Activated T-helper 1 cell treated with anti-CD3 and anti-CD28 coated beads, Interleukin-12 subunit alpha, Interleukin-12 subunit beta, Interleukin-2, Interleukin-4 antibody, amounts not matched to agents 30 ng/mL and 10 ng/mL and 1 ng/mL, durations not matched to agents 14 hours and 24 hours and 36 hours (primary cell): ENCODE measurements around the gene ZNF10. TPM values are rescaled to one million over a fixed set of nuclear protein-coding genes. Genes with fewer than 3 reads are reported as not detected.

Experiments used
- DNase-seq: peaks from one replicate; pipeline ENCODE4 v3.0.0; 2021; ENCODE audit warnings: low spot score
- H3K27ac Mint-ChIP-seq: one replicate; pipeline ENCODE4 v1.8.0; 2021; ENCODE audit warnings: mild to moderate bottlenecking, mixed read lengths
- H3K27me3 Mint-ChIP-seq: one replicate; pipeline ENCODE4 v1.8.0; 2022; ENCODE audit warnings: mild to moderate bottlenecking, moderate library complexity, mixed read lengths; ENCODE audit not compliant: insufficient read depth
- H3K36me3 Mint-ChIP-seq: one replicate; pipeline ENCODE4 v1.8.0; 2021; ENCODE audit warnings: low read depth, mixed read lengths
- H3K4me1 Mint-ChIP-seq: one replicate; pipeline ENCODE4 v1.8.0; 2021; ENCODE audit warnings: low read depth, mixed read lengths
- H3K4me3 Mint-ChIP-seq: one replicate; pipeline ENCODE4 v1.8.0; 2021; ENCODE audit warnings: mild to moderate bottlenecking, moderate library complexity, mixed read lengths
- H3K9me3 Mint-ChIP-seq: one replicate; pipeline ENCODE4 v1.8.0; 2021; ENCODE audit warnings: mixed read lengths
- intact Hi-C: fragments of 100-400 bp; cut with micrococcal nuclease; formaldehyde crosslinking; loops from one replicate; pipeline ENCODE4 v1.15.1; 2024
- total RNA-seq: library from RNA; stranded (reverse); gene quantifications from 2 replicates; pipeline ENCODE4 v1.2.3, GENCODE V29; 2022

Gene ZNF10
- total RNA-seq, 1 donor from 2014 or later: 6.4 TPM

GRCh38 chr12:133145981-133146380 lies 15.6 kb downstream of the ZNF10 start:
- Mint-ChIP-seq H3K36me3 (peaks cover 40% of the 10 kb centered on the region), H3K9me3 (peaks cover 62% of the 10 kb centered on the region), H3K4me1 (no peaks in the 10 kb centered on the region), H3K4me3 (no peak overlapping the region), H3K27me3 (no peaks in the 10 kb centered on the region), H3K27ac (no peak overlapping the region)
- no peak for DNase-seq
- intact Hi-C loops: no loop called here

GRCh38 chr12:133156125-133156690 lies 25.8 kb downstream of the ZNF10 start:
- intact Hi-C loops: no loop called here
- H3K27me3 Mint-ChIP-seq: no peaks in the 10 kb centered on the region
- no peak overlapping the region for H3K27ac Mint-ChIP-seq
- peaks cover 55% of the 10 kb centered on the region for H3K36me3 Mint-ChIP-seq
- no peaks in the 10 kb centered on the region for H3K4me1 Mint-ChIP-seq
- no peak overlapping the region for H3K4me3 Mint-ChIP-seq
- no peak for DNase-seq
- H3K9me3 Mint-ChIP-seq: peaks cover 88% of the 10 kb centered on the region

GRCh38 chr12:133165776-133166175 lies 35.3 kb downstream of the ZNF10 start:
- intact Hi-C loops: no loop called here
- Mint-ChIP-seq H3K4me3 (no peak overlapping the region), H3K9me3 (peaks cover 71% of the 10 kb centered on the region)

GRCh38 chr12:133172491-133172890 lies 42.1 kb downstream of the ZNF10 start:
- no peak overlapping the region for H3K27ac Mint-ChIP-seq
- intact Hi-C loops: no loop called here
- no peak overlapping the region for H3K4me3 Mint-ChIP-seq
- no peaks in the 10 kb centered on the region for H3K4me1 Mint-ChIP-seq
- no peaks in the 10 kb centered on the region for H3K36me3 Mint-ChIP-seq
- H3K9me3 Mint-ChIP-seq: peaks cover 67% of the 10 kb centered on the region
- no peak for DNase-seq
- H3K27me3 Mint-ChIP-seq: no peaks in the 10 kb centered on the region

More at GRCh38 chr12:133165776-133166175, 35.3 kb downstream of the ZNF10 start:
- DNase-seq: no peak
- H3K4me1 Mint-ChIP-seq: no peaks in the 10 kb centered on the region
- no peak overlapping the region for H3K27ac Mint-ChIP-seq
- peaks cover 3% of the 10 kb centered on the region for H3K36me3 Mint-ChIP-seq
- no peaks in the 10 kb centered on the region for H3K27me3 Mint-ChIP-seq

GRCh38 chr12:133174901-133175300 lies 44.5 kb downstream of the ZNF10 start:
- H3K4me3 Mint-ChIP-seq: no peak overlapping the region
- H3K9me3 Mint-ChIP-seq: peaks cover 63% of the 10 kb centered on the region
- H3K4me1 Mint-ChIP-seq: no peaks in the 10 kb centered on the region
- no peak overlapping the region for H3K27ac Mint-ChIP-seq
- DNase-seq: no peak
- no peaks in the 10 kb centered on the region for H3K27me3 Mint-ChIP-seq
- H3K36me3 Mint-ChIP-seq: peaks cover 4% of the 10 kb centered on the region
- intact Hi-C loops: no loop called here

- Mint-ChIP-seq H3K27me3 (no peaks in the 10 kb centered on the region), H3K36me3 (peaks cover 49% of the 10 kb centered on the region), H3K4me3 (peak overlapping the region; percentile 50), H3K27ac (no peak overlapping the region), H3K4me1 (peaks cover 20% of the 10 kb centered on the region), H3K9me3 (peaks cover 65% of the 10 kb centered on the region)
- intact Hi-C loops: loop anchor here (1.0 kb wide), 7 partner anchors 50 to 293 kb away; partner anchors contain the start of genes CHFR, ZNF10, ZNF140 and ZNF26
- DNase-seq: no peak
Measured at GRCh38 chr12:133180669-133181068, 50.2 kb downstream of the ZNF10 start.

GRCh38 chr12:133181238-133181959 lies 51.0 kb downstream of the ZNF10 start, which contains the start of gene ZNF268:
Gene ZNF268, plus strand, starts transcription at chr12:133181495. Its CDS starts 503 bp downstream, at chr12:133181998.
- Mint-ChIP-seq H3K27ac (peak within 1 kb of the TSS; percentile 95), H3K4me3 (peak within 1 kb of the TSS; percentile 97)

GRCh38 chr12:133190176-133190575 lies 59.7 kb downstream of the ZNF10 start:
- Mint-ChIP-seq H3K4me3 (no peak overlapping the region), H3K27me3 (no peaks in the 10 kb centered on the region), H3K27ac (no peak overlapping the region), H3K4me1 (no peaks in the 10 kb centered on the region), H3K9me3 (peaks cover 81% of the 10 kb centered on the region), H3K36me3 (peaks cover 95% of the 10 kb centered on the region)
- intact Hi-C loops: no loop called here
- no peak for DNase-seq

More at GRCh38 chr12:133181238-133181959, 51.0 kb downstream of the ZNF10 start, which contains the start of gene ZNF268:
- Mint-ChIP-seq H3K27me3 (no peaks in the 10 kb centered on the region), H3K9me3 (peaks cover 64% of the 10 kb centered on the region), H3K4me1 (peaks cover 20% of the 10 kb centered on the region), H3K36me3 (peaks cover 55% of the 10 kb centered on the region)
- DNase-seq: peak; percentile 87
- intact Hi-C loops: loop anchor here (1.0 kb wide), 7 partner anchors 51 to 294 kb away; partner anchors contain the start of genes CHFR, ZNF10, ZNF140 and ZNF26

- H3K4me1 Mint-ChIP-seq: no peaks in the 10 kb centered on the region
Measured at GRCh38 chr12:133192847-133193246, 62.4 kb downstream of the ZNF10 start.

GRCh38 chr12:133201888-133202287 lies 71.5 kb downstream of the ZNF10 start:
- intact Hi-C loops: no loop called here
- H3K9me3 Mint-ChIP-seq: peaks cover 68% of the 10 kb centered on the region
- DNase-seq: no peak

More at GRCh38 chr12:133192847-133193246, 62.4 kb downstream of the ZNF10 start:
- H3K27me3 Mint-ChIP-seq: no peaks in the 10 kb centered on the region
- DNase-seq: no peak
- H3K27ac Mint-ChIP-seq: no peak overlapping the region
- intact Hi-C loops: no loop called here
- H3K36me3 Mint-ChIP-seq: peaks cover 83% of the 10 kb centered on the region
- no peak overlapping the region for H3K4me3 Mint-ChIP-seq
- peaks cover 65% of the 10 kb centered on the region for H3K9me3 Mint-ChIP-seq

GRCh38 chr12:133202493-133203343 lies 72.3 kb downstream of the ZNF10 start:
- H3K4me3 Mint-ChIP-seq: no peak overlapping the region
- peaks cover 73% of the 10 kb centered on the region for H3K9me3 Mint-ChIP-seq
- no peaks in the 10 kb centered on the region for H3K4me1 Mint-ChIP-seq
- peaks cover 49% of the 10 kb centered on the region for H3K36me3 Mint-ChIP-seq
- H3K27ac Mint-ChIP-seq: no peak overlapping the region
- intact Hi-C loops: no loop called here
- no peak for DNase-seq
- H3K27me3 Mint-ChIP-seq: no peaks in the 10 kb centered on the region

More at GRCh38 chr12:133201888-133202287, 71.5 kb downstream of the ZNF10 start:
- no peaks in the 10 kb centered on the region for H3K4me1 Mint-ChIP-seq
- H3K36me3 Mint-ChIP-seq: peaks cover 51% of the 10 kb centered on the region
- no peak overlapping the region for H3K4me3 Mint-ChIP-seq
- no peak overlapping the region for H3K27ac Mint-ChIP-seq
- H3K27me3 Mint-ChIP-seq: no peaks in the 10 kb centered on the region

GRCh38 chr12:133203344-133204263 lies 73.2 kb downstream of the ZNF10 start:
- H3K9me3 Mint-ChIP-seq: peaks cover 76% of the 10 kb centered on the region
- DNase-seq: no peak
- H3K4me3 Mint-ChIP-seq: no peak overlapping the region

More at GRCh38 chr12:133203344-133204263, 73.2 kb downstream of the ZNF10 start:
- H3K36me3 Mint-ChIP-seq: peaks cover 49% of the 10 kb centered on the region
- H3K27me3 Mint-ChIP-seq: no peaks in the 10 kb centered on the region
- H3K4me1 Mint-ChIP-seq: no peaks in the 10 kb centered on the region
- peak overlapping the region; percentile 31 for H3K27ac Mint-ChIP-seq
- intact Hi-C loops: no loop called here
